Measurements from ENCODE around the gene ITPKC. TPM values are rescaled to one million over a fixed set of nuclear protein-coding genes. Genes with fewer than 3 reads are reported as not detected.

The ITPKC gene
- total RNA-seq, 1 experiment from 2014 or later: 11.4 TPM

- Histone ChIP-seq H2AFZ (ENCODE audit: low read depth, low read length, poor library complexity, severe bottlenecking) (no peak overlapping the region), H3K4me3 (replicated peaks in 1 of 2; ENCODE audit: low read depth in 1 of 2, low read length in 2 of 2) (no peak overlapping the region), H3K9me2 (ENCODE audit: insufficient read depth) (no peaks in the 10 kb centered on the region), H3K9me3 (ENCODE audit: control insufficient read depth in 1 of 2, insufficient read depth in 1 of 2, low read depth in 1 of 2, low read length in 2 of 2) (no peaks in the 10 kb centered on the region), H3K27ac (ENCODE audit: low read depth, low read length) (no peak overlapping the region), H3K4me1 (ENCODE audit: control insufficient read depth in 1 of 2, insufficient read depth in 2 of 2, low read length in 2 of 2) (peaks cover 23 to 31% of the 10 kb centered on the region in 2 experiments; a peak in 3 of 4 replicates), H3K27me3 (ENCODE audit: insufficient read depth, low read length) (no peaks in the 10 kb centered on the region), H3K4me2 (ENCODE audit: low read length) (no peak overlapping the region), H4K20me1 (ENCODE audit: insufficient read depth) (no peaks in the 10 kb centered on the region), H3K79me2 (ENCODE audit: insufficient read depth, low read length) (peaks cover 15% of the 10 kb centered on the region), H3K36me3 (ENCODE audit: control insufficient read depth in 1 of 2, insufficient read depth in 2 of 2, low read length in 2 of 2) (peaks cover 0 to 5% of the 10 kb centered on the region in 2 experiments; a peak in 1 of 4 replicates), H3K9ac (ENCODE audit: low read length) (no peak overlapping the region)
- no TSS peak for BruUV-seq (replicated peaks)
- ChIA-PET POLR2A (no interaction called here), CTCF (no interaction called here), RAD21 (ENCODE audit: low non-redundant PET in 1 of 2, low total read pairs in 2 of 2, uncharacterized antibody in 2 of 2, unreplicated experiment in 2 of 2) (no interaction called here)
- TF ChIP-seq MAX (IDR thresholded peaks at IDR 0.05) (no peak), EZH2phosphoT487 (IDR thresholded peaks at IDR 0.05; ENCODE audit: borderline replicate concordance) (no peak), EZH2 (IDR thresholded peaks at IDR 0.05) (no peak), CTCF (IDR thresholded peaks at IDR 0.05 in 2 of 3, conservative IDR thresholded peaks at IDR 0.05 in 1 of 3; ENCODE audit: borderline replicate concordance in 1 of 3, insufficient read depth in 1 of 3, low read depth in 2 of 3, low read length in 2 of 3) (no peak), SP1 (IDR thresholded peaks at IDR 0.05; ENCODE audit: low read depth) (no peak), SRF (IDR thresholded peaks at IDR 0.05; ENCODE audit: low read depth) (no peak), EGR1 (IDR thresholded peaks at IDR 0.05; ENCODE audit: low read depth) (no peak), ZFX (IDR thresholded peaks at IDR 0.05) (no peak)
- TF ChIP-seq, protein P1, sequence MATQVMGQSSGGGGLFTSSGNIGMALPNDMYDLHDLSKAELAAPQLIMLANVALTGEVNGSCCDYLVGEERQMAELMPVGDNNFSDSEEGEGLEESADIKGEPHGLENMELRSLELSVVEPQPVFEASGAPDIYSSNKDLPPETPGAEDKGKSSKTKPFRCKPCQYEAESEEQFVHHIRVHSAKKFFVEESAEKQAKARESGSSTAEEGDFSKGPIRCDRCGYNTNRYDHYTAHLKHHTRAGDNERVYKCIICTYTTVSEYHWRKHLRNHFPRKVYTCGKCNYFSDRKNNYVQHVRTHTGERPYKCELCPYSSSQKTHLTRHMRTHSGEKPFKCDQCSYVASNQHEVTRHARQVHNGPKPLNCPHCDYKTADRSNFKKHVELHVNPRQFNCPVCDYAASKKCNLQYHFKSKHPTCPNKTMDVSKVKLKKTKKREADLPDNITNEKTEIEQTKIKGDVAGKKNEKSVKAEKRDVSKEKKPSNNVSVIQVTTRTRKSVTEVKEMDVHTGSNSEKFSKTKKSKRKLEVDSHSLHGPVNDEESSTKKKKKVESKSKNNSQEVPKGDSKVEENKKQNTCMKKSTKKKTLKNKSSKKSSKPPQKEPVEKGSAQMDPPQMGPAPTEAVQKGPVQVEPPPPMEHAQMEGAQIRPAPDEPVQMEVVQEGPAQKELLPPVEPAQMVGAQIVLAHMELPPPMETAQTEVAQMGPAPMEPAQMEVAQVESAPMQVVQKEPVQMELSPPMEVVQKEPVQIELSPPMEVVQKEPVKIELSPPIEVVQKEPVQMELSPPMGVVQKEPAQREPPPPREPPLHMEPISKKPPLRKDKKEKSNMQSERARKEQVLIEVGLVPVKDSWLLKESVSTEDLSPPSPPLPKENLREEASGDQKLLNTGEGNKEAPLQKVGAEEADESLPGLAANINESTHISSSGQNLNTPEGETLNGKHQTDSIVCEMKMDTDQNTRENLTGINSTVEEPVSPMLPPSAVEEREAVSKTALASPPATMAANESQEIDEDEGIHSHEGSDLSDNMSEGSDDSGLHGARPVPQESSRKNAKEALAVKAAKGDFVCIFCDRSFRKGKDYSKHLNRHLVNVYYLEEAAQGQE (IDR thresholded peaks at IDR 0.05; ENCODE audit: low read depth): no peak
- TF ChIP-seq, protein P2, sequence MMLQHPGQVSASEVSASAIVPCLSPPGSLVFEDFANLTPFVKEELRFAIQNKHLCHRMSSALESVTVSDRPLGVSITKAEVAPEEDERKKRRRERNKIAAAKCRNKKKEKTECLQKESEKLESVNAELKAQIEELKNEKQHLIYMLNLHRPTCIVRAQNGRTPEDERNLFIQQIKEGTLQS (IDR thresholded peaks at IDR 0.05): no peak
- TF ChIP-seq, protein P3, sequence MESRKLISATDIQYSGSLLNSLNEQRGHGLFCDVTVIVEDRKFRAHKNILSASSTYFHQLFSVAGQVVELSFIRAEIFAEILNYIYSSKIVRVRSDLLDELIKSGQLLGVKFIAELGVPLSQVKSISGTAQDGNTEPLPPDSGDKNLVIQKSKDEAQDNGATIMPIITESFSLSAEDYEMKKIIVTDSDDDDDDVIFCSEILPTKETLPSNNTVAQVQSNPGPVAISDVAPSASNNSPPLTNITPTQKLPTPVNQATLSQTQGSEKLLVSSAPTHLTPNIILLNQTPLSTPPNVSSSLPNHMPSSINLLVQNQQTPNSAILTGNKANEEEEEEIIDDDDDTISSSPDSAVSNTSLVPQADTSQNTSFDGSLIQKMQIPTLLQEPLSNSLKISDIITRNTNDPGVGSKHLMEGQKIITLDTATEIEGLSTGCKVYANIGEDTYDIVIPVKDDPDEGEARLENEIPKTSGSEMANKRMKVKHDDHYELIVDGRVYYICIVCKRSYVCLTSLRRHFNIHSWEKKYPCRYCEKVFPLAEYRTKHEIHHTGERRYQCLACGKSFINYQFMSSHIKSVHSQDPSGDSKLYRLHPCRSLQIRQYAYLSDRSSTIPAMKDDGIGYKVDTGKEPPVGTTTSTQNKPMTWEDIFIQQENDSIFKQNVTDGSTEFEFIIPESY (IDR thresholded peaks at IDR 0.05; ENCODE audit: extremely low read depth, insufficient replicate concordance, low read length): no peak
- no peak for DNase-seq (ENCODE audit: low read depth, low spot score)
- ATAC-seq: no peak
- intact Hi-C loops (cut with micrococcal nuclease): no loop called here
These were observed 30.6 kb downstream of the ITPKC start for GRCh38 chr19:40747536-40747935.
